HG02610 (cell line): Measurements from ENCODE around the gene KIAA0930.

Source experiments
- ATAC-seq: cut with Tn5 transposase; IDR thresholded peaks from one replicate; pipeline ENCODE4 v1.9.1; 2021; ENCODE audit warnings: mild to moderate bottlenecking, moderate library complexity; ENCODE audit not compliant: unreplicated experiment

KIAA0930 gene

GRCh38 chr22:45183974-45184373 is 56.7 kb downstream of the KIAA0930 start:
- ATAC-seq: no peak

GRCh38 chr22:45181766-45182165 is 58.9 kb downstream of the KIAA0930 start:
- ATAC-seq: no peak

- ATAC-seq: no peak
Observed at GRCh38 chr22:45181240-45181639, 59.5 kb downstream of the KIAA0930 start.

- no peak for ATAC-seq
Observed at GRCh38 chr22:45180146-45180679, 60.5 kb downstream of the KIAA0930 start.

GRCh38 chr22:45179276-45180049 is 61.2 kb downstream of the KIAA0930 start:
- no peak for ATAC-seq

GRCh38 chr22:45172881-45173585 is 67.7 kb downstream of the KIAA0930 start:
- ATAC-seq: no peak

GRCh38 chr22:45171830-45172229 is 68.9 kb downstream of the KIAA0930 start:
- ATAC-seq: no peak

GRCh38 chr22:45169591-45170466 is 70.9 kb downstream of the KIAA0930 start:
- ATAC-seq: no peak

GRCh38 chr22:45166932-45167331 is 73.8 kb downstream of the KIAA0930 start:
- ATAC-seq: no peak

GRCh38 chr22:45164270-45165088 is 76.2 kb downstream of the KIAA0930 start:
- ATAC-seq: peak; percentile 28

- ATAC-seq: peak; percentile 71
Observed at GRCh38 chr22:45163451-45164269, 77.0 kb downstream of the KIAA0930 start, which contains the start of gene NUP50. TSS of gene NUP50 (plus strand) at chr22:45163925. CDS start at chr22:45168178, 4,253 bp downstream.

GRCh38 chr22:45163099-45163450 is 77.6 kb downstream of the KIAA0930 start:
- ATAC-seq: peak; percentile 11

GRCh38 chr22:45162531-45162930 is 78.2 kb downstream of the KIAA0930 start:
- ATAC-seq: no peak

GRCh38 chr22:45159652-45160462 is 80.8 kb downstream of the KIAA0930 start:
- no peak for ATAC-seq

- ATAC-seq: no peak
Observed at GRCh38 chr22:45157907-45158306, 82.8 kb downstream of the KIAA0930 start.

- no peak for ATAC-seq
Observed at GRCh38 chr22:45155050-45155840, 85.4 kb downstream of the KIAA0930 start.

- ATAC-seq: no peak
Observed at GRCh38 chr22:45154383-45154782, 86.3 kb downstream of the KIAA0930 start.

- no peak for ATAC-seq
Observed at GRCh38 chr22:45151503-45151902, 89.2 kb downstream of the KIAA0930 start.
